Left ventricle myocardium superior (tissue), 1 donor: ENCODE results near the gene SLC10A6. TPM values are rescaled to one million over a fixed set of nuclear protein-coding genes. Genes with fewer than 3 reads are reported as not detected.

Source experiments
- ATAC-seq: fragments of 200-7000 bp; cut with Tn5 transposase; one replicate; pipeline ENCODE4 v1.9.1; 2020; ENCODE audit warnings: mild to moderate bottlenecking, moderate library complexity
- DNase-seq: peaks from one replicate; pipeline ENCODE4 v3.0.0-alpha.2; 2020
- intact Hi-C: fragments of 100-400 bp; cut with micrococcal nuclease; formaldehyde crosslinking; loops from one replicate; pipeline ENCODE4 v1.11.0; 2022
- total RNA-seq: library from RNA; stranded (reverse); fragmentation: NEBNext Ultra II Directional; extraction: Animal tissue kit (Norgen Biotek cat#: 25700); gene quantifications from one replicate; pipeline ENCODE4 v1.2.1, GENCODE V29; 2021
- donor health status: DM: no; HTN: yes; CAD: no; lungs with severe emphysema.

SLC10A6 gene
- total RNA-seq, 1 donor from 2014 or later = 0.82 TPM

GRCh38 chr4:86855572-86855971, 6.4 kb upstream of the SLC10A6 start:
- intact Hi-C loops = no loop called here
- no peak for DNase-seq
- ATAC-seq = no peak

GRCh38 chr4:86853209-86853608, 4.0 kb upstream of the SLC10A6 start:
- ATAC-seq (no peak), DNase-seq (no peak)
- intact Hi-C loops = no loop called here

- intact Hi-C loops = no loop called here
- ATAC-seq (no peak), DNase-seq (no peak)
Measured at GRCh38 chr4:86848136-86848535, 1.0 kb downstream of the SLC10A6 start.

- intact Hi-C loops = no loop called here
- DNase-seq (no peak), ATAC-seq (no peak)
Measured at GRCh38 chr4:86847571-86847970, 1.6 kb downstream of the SLC10A6 start.

GRCh38 chr4:86846921-86847320, 2.3 kb downstream of the SLC10A6 start:
- DNase-seq (no peak), ATAC-seq (peak; percentile 29)
- intact Hi-C loops = no loop called here

- ATAC-seq = no peak
- DNase-seq = no peak
- intact Hi-C loops = no loop called here
Measured at GRCh38 chr4:86845593-86845992, 3.6 kb downstream of the SLC10A6 start.

GRCh38 chr4:86841309-86841708, 7.9 kb downstream of the SLC10A6 start:
- no peak for ATAC-seq
- intact Hi-C loops = no loop called here
- no peak for DNase-seq

- ATAC-seq (no peak), DNase-seq (no peak)
- intact Hi-C loops = no loop called here
Measured at GRCh38 chr4:86840858-86841257, 8.3 kb downstream of the SLC10A6 start.

GRCh38 chr4:86837691-86838503, 11.3 kb downstream of the SLC10A6 start:
- no peak for ATAC-seq
- intact Hi-C loops = no loop called here

GRCh38 chr4:86835677-86836076, 13.5 kb downstream of the SLC10A6 start:
- intact Hi-C loops = no loop called here
- DNase-seq (no peak), ATAC-seq (no peak)

More at GRCh38 chr4:86837691-86838503, 11.3 kb downstream of the SLC10A6 start:
- no peak for DNase-seq

- intact Hi-C loops = no loop called here
- DNase-seq (no peak), ATAC-seq (no peak)
Measured at GRCh38 chr4:86834901-86835300, 14.3 kb downstream of the SLC10A6 start.

- intact Hi-C loops = no loop called here
- no peak for DNase-seq
- ATAC-seq = no peak
Measured at GRCh38 chr4:86833615-86834014, 15.6 kb downstream of the SLC10A6 start.

- ATAC-seq (no peak), DNase-seq (no peak)
- intact Hi-C loops = no loop called here
Measured at GRCh38 chr4:86831262-86832130, 17.7 kb downstream of the SLC10A6 start.

GRCh38 chr4:86825511-86825910, 23.7 kb downstream of the SLC10A6 start:
- ATAC-seq (no peak), DNase-seq (no peak)
- intact Hi-C loops = no loop called here

- no peak for ATAC-seq
- intact Hi-C loops = no loop called here
- no peak for DNase-seq
Measured at GRCh38 chr4:86822136-86822535, 27.0 kb downstream of the SLC10A6 start.

GRCh38 chr4:86821151-86821550, 28.0 kb downstream of the SLC10A6 start:
- DNase-seq = no peak
- no peak for ATAC-seq
- intact Hi-C loops = no loop called here

GRCh38 chr4:86819561-86819960, 29.6 kb downstream of the SLC10A6 start:
- no peak for DNase-seq
- ATAC-seq = no peak
- intact Hi-C loops = no loop called here

- DNase-seq = no peak
- no peak for ATAC-seq
- intact Hi-C loops = no loop called here
Measured at GRCh38 chr4:86818841-86819240, 30.3 kb downstream of the SLC10A6 start.

GRCh38 chr4:86818211-86818610, 31.0 kb downstream of the SLC10A6 start:
- intact Hi-C loops = no loop called here
- no peak for DNase-seq
- ATAC-seq = no peak

- peak; percentile 92 for ATAC-seq
- intact Hi-C loops = no loop called here
- peak; percentile 61 for DNase-seq
Measured at GRCh38 chr4:86816501-86817273, 32.5 kb downstream of the SLC10A6 start.
